ENCODE measurements around the gene TRIM54. TPM values are rescaled to one million over a fixed set of nuclear protein-coding genes. Genes with fewer than 3 reads are reported as not detected.
"Not testable (repeated sequence)": the region's sequence is repeated elsewhere in the genome, so short reads cannot be mapped to it uniquely, and the experiment has no call there.

The TRIM54 gene
- polyA plus RNA-seq, 1 donor from 2014 or later, result not detected

DNA sequence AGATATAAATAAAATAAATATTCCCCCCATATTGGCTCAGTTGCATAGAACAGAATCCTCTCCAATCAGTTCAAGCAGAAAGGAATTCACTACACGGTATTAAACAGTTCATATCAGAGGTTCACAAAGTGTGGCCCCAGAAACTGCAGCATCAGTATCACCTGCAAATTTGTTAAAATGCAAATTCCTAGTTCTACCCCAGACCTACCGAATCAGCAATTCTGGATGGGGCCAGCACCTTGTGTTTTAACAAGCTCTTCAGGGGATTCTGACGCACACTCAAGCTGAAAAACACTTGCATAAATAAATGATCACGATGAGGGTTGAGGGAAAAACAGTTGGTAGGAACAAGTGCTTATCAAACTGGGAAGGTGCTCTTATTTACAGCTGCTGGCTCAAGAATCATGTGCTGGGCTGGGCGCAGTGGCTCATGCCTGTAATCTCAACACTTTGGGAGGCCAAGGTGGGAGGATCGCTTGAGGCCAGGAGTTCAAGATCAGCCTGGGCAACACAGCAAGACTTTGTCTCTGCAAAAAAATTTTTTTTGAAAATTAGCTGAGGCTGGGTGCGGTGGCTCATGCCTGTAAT is 68.0 kb downstream of the TRIM54 start:
- Histone ChIP-seq H2AFZ (ENCODE audit: low read depth, low read length) (no peak overlapping the region), H3K9me3 (ENCODE audit: low read length) (no peaks in the 10 kb centered on the region), H3K9me2 (ENCODE audit: insufficient read depth, low read length) (no peaks in the 10 kb centered on the region), H3K9ac (ENCODE audit: low read length) (no peak overlapping the region), H3K27me3 (ENCODE audit: insufficient read depth, low read depth, low read length) (no peaks in the 10 kb centered on the region), H4K20me1 (ENCODE audit: insufficient read depth) (no peaks in the 10 kb centered on the region), H3F3A (ENCODE audit: insufficient read depth, low read length, poor library complexity, severe bottlenecking) (no peaks in the 10 kb centered on the region), H3K36me3 (ENCODE audit: insufficient read depth, low read length) (no peaks in the 10 kb centered on the region), H3K4me3 (ENCODE audit: low read length) (no peak overlapping the region), H3K27ac (ENCODE audit: low read length) (no peak overlapping the region), H3K79me2 (replicated peaks; ENCODE audit: insufficient read depth, low read length) (peaks cover 45% of the 10 kb centered on the region), H3K4me2 (ENCODE audit: low read length) (no peak overlapping the region)
- TF ChIP-seq TAF1 (IDR thresholded peaks at IDR 0.05; ENCODE audit: low read depth), result no peak
- no peak for TF ChIP-seq POLR2AphosphoS5 (IDR thresholded peaks at IDR 0.05)
- no peak for TF ChIP-seq RAD21 (conservative IDR thresholded peaks at IDR 0.05)
- no peak for TF ChIP-seq MXI1 (conservative IDR thresholded peaks at IDR 0.05; ENCODE audit: poor library complexity, severe bottlenecking)

DNA sequence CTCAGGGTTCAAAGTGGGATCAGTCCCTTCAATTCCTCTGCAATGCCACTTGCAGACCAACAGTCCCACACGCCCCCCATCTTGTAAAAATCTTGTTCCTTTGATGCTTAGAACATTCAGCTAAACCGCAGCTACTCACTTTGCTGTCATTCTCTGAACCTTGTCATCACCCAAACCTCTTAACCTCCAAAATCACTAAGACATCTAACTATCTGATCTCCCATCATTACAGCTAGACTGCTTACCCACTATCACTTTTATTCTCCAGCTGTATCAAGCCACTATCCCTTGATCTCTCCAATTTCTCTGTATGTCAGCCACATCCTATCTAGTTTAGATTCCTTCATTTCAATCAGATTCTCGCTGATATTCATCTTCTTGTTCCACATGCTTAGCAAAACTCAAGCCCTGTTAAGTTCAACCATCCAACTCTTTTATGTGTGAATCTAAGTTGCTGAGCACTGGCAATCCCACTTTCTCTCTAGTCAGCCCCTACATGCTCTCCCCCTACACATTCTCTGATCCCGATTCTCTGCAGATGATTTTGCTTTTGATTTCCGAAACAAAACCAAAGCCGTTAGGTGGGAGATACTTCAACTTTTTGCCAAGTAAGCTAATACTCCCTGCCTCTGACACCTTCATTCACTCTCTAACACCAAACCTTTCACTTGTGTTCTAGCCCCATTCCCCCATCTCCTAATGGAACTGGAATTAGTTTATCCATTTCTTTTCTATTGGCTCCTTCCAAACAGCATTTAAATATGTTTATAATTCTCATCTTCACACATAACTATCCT is 69.8 kb downstream of the TRIM54 start:
- Histone ChIP-seq H3K27me3 (ENCODE audit: insufficient read depth, low read depth, low read length) (no peaks in the 10 kb centered on the region), H3K4me3 (ENCODE audit: low read length) (no peak overlapping the region), H3F3A (ENCODE audit: insufficient read depth, low read length, poor library complexity, severe bottlenecking) (no peaks in the 10 kb centered on the region), H4K20me1 (ENCODE audit: insufficient read depth) (no peaks in the 10 kb centered on the region), H3K9me3 (ENCODE audit: low read length) (no peaks in the 10 kb centered on the region), H3K4me2 (ENCODE audit: low read length) (no peak overlapping the region), H3K27ac (ENCODE audit: low read length) (no peak overlapping the region), H3K9ac (ENCODE audit: low read length) (no peak overlapping the region), H3K79me2 (replicated peaks; ENCODE audit: insufficient read depth, low read length) (peaks cover 47% of the 10 kb centered on the region), H3K36me3 (ENCODE audit: insufficient read depth, low read length) (no peaks in the 10 kb centered on the region), H3K9me2 (ENCODE audit: insufficient read depth, low read length) (no peaks in the 10 kb centered on the region), H2AFZ (ENCODE audit: low read depth, low read length) (no peak overlapping the region)
- TF ChIP-seq POLR2AphosphoS5 (IDR thresholded peaks at IDR 0.05), result no peak
- TF ChIP-seq MXI1 (conservative IDR thresholded peaks at IDR 0.05; ENCODE audit: poor library complexity, severe bottlenecking), result no peak
- no peak for TF ChIP-seq TAF1 (IDR thresholded peaks at IDR 0.05; ENCODE audit: low read depth)
- TF ChIP-seq, protein P1, sequence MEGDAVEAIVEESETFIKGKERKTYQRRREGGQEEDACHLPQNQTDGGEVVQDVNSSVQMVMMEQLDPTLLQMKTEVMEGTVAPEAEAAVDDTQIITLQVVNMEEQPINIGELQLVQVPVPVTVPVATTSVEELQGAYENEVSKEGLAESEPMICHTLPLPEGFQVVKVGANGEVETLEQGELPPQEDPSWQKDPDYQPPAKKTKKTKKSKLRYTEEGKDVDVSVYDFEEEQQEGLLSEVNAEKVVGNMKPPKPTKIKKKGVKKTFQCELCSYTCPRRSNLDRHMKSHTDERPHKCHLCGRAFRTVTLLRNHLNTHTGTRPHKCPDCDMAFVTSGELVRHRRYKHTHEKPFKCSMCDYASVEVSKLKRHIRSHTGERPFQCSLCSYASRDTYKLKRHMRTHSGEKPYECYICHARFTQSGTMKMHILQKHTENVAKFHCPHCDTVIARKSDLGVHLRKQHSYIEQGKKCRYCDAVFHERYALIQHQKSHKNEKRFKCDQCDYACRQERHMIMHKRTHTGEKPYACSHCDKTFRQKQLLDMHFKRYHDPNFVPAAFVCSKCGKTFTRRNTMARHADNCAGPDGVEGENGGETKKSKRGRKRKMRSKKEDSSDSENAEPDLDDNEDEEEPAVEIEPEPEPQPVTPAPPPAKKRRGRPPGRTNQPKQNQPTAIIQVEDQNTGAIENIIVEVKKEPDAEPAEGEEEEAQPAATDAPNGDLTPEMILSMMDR (IDR thresholded peaks at IDR 0.05; ENCODE audit: poor library complexity, severe bottlenecking), result no peak
- TF ChIP-seq EP300 (conservative IDR thresholded peaks at IDR 0.05; ENCODE audit: poor library complexity, severe bottlenecking), result no peak
- no peak for TF ChIP-seq RAD21 (conservative IDR thresholded peaks at IDR 0.05)
- no peak for TF ChIP-seq EZH2 (IDR thresholded peaks at IDR 0.05; ENCODE audit: borderline replicate concordance, insufficient read depth, low read length, poor library complexity, severe bottlenecking)
- no peak for TF ChIP-seq SMC3 (conservative IDR thresholded peaks at IDR 0.05; ENCODE audit: poor library complexity)
- TF ChIP-seq, protein P2, sequence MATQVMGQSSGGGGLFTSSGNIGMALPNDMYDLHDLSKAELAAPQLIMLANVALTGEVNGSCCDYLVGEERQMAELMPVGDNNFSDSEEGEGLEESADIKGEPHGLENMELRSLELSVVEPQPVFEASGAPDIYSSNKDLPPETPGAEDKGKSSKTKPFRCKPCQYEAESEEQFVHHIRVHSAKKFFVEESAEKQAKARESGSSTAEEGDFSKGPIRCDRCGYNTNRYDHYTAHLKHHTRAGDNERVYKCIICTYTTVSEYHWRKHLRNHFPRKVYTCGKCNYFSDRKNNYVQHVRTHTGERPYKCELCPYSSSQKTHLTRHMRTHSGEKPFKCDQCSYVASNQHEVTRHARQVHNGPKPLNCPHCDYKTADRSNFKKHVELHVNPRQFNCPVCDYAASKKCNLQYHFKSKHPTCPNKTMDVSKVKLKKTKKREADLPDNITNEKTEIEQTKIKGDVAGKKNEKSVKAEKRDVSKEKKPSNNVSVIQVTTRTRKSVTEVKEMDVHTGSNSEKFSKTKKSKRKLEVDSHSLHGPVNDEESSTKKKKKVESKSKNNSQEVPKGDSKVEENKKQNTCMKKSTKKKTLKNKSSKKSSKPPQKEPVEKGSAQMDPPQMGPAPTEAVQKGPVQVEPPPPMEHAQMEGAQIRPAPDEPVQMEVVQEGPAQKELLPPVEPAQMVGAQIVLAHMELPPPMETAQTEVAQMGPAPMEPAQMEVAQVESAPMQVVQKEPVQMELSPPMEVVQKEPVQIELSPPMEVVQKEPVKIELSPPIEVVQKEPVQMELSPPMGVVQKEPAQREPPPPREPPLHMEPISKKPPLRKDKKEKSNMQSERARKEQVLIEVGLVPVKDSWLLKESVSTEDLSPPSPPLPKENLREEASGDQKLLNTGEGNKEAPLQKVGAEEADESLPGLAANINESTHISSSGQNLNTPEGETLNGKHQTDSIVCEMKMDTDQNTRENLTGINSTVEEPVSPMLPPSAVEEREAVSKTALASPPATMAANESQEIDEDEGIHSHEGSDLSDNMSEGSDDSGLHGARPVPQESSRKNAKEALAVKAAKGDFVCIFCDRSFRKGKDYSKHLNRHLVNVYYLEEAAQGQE (IDR thresholded peaks at IDR 0.05; ENCODE audit: borderline replicate concordance), result no peak

DNA sequence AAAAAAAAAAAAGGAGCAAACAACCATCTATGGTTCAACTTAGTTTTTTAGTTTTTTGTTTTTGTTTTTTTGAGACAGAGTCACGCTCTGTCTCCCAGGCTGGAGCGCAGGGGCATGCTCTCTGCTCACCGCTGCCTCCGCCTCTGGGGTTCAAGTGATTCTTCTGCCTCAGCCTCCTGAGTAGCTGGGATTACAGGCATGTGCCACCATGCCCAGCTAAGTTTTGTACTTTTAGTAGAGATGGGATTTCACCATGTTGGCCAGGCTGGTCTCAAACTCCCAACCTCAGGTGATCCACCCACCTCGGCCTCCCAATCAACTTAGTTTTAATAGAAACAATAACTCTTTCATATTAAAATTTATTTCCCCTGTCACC is 71.1 kb downstream of the TRIM54 start:
- not testable (repeated sequence) for H3K4me2 ChIP-seq (ENCODE audit: low read length); H3K9ac ChIP-seq (ENCODE audit: low read length); H3K9me2 ChIP-seq (ENCODE audit: insufficient read depth, low read length); H3K36me3 ChIP-seq (ENCODE audit: insufficient read depth, low read length); H3K27ac ChIP-seq (ENCODE audit: low read length); H3K4me3 ChIP-seq (ENCODE audit: low read length); H2AFZ ChIP-seq (ENCODE audit: low read depth, low read length); H3F3A ChIP-seq (ENCODE audit: insufficient read depth, low read length, poor library complexity, severe bottlenecking); H3K27me3 ChIP-seq (ENCODE audit: insufficient read depth, low read depth, low read length); H3K9me3 ChIP-seq (ENCODE audit: low read length); H4K20me1 ChIP-seq (ENCODE audit: insufficient read depth)
- H3K79me2 ChIP-seq (replicated peaks; ENCODE audit: insufficient read depth, low read length), result peaks cover 46% of the 10 kb centered on the region

All from neural cell (in vitro differentiated cells).